Right ventricle myocardium inferior (tissue), 1 donor: ENCODE measurements around the gene CRK. TPM values are rescaled to one million over a fixed set of nuclear protein-coding genes. Genes with fewer than 3 reads are reported as not detected.
"Not testable (repeated sequence)": the region's sequence is repeated elsewhere in the genome, so short reads cannot be mapped to it uniquely, and the experiment has no call there.

Experiments used
- ATAC-seq: fragments of 200-7000 bp; cut with Tn5 transposase; one replicate; pipeline ENCODE4 v1.9.1; 2020; ENCODE audit warnings: mild to moderate bottlenecking, moderate library complexity
- DNase-seq: peaks from one replicate; pipeline ENCODE4 v3.0.0; 2021; ENCODE audit errors: missing footprints
- intact Hi-C: fragments of 100-400 bp; cut with DNase I; formaldehyde crosslinking; loops from one replicate; pipeline ENCODE4 v1.11.0; 2022
- total RNA-seq: library from RNA; stranded (reverse); fragmentation: NEBNext Ultra II Directional; extraction: Animal tissue kit (Norgen Biotek cat#: 25700); gene quantifications from one replicate; pipeline ENCODE4 v1.2.1, GENCODE V29; 2021
- donor health status: DM: no; HTN: yes; CAD: no; lungs with severe emphysema.

CRK gene
- total RNA-seq, 1 donor from 2014 or later = 43.9 TPM

DNA sequence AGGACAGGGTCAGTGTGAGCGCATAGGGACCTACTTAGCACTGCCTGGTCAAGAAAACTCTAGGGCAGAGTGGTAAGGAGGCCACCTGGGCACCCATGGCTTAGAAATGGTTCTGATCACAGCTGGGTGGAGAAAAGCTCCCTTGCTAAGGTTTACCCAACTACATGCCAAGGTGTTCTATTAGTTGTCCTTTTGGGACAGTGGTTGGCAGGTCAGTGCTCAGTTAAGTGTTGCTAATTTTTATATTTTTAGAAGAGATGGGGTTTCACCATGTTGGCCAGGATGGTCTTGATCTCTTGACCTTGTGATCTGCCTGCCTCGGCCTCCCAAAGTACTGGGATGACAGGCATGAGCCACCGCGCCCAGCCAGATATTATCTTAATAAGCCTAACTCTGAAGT lies 10.3 kb downstream of the CRK start:
- intact Hi-C loops, ATAC-seq: not testable (repeated sequence)

DNA sequence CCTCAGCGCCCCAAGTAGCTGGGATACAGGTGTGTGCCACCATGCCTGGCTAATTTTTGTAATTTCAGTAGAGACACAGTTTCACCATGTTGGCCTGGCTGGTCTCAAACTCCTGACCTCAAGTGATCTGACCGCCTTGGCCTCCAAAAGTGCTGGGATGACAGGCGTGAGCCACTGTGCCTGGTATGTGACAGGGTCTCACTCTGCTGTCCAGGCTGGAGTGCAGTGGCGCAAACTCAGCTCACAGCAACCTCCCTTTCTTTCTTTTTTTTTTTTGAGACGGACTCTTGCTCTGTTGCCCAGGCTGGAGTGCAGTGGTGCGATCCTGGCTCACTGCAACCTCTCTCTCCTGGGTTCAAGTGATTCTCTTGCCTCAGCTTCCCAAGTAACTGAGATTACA lies 13.3 kb downstream of the CRK start:
- intact Hi-C loops, DNase-seq, ATAC-seq: not testable (repeated sequence)

More for the DNA sequence above, 10.3 kb downstream of the CRK start:
- not testable (repeated sequence) for DNase-seq

DNA sequence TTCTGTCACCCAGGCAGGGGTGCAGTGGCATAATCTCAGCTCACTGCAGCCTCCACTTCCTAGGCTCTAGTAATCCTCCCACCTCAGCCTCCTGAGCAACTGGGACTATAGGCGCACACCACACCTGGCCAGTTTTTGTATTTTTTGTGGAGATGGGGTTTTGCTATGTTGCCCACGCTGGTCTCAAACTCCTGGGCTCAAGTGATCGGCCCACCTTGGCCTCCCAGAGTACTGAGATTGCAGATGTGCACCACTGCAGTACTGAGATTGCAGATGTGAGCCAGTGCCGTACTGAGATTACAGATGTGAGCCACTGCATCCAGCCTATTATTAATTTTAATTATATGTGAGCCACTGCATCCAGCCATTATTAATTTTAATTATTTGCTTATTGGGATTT lies 13.8 kb downstream of the CRK start:
- DNase-seq (no peak), ATAC-seq (no peak)
- intact Hi-C loops = no loop called here

DNA sequence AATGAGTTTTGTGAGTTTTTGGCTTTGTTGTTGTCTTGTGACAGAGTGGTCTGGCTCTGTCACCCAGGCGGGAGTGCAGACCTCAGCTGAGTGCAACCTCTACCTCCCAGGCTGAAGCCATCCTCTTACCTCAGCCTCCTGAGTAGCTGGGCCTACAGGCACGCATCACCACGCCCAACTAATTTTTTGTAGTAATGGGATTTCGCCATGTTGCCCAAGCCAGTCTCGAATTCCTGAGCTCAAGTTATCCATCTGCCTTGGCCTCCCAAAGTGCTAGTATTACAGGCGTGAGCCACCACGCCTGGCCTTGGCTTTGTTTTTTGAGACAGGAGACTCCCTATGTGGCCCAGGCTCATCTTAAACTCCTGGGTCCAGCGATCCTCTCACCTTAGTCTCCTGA lies 15.1 kb downstream of the CRK start:
- intact Hi-C loops = no loop called here
- ATAC-seq = no peak
- no peak for DNase-seq

DNA sequence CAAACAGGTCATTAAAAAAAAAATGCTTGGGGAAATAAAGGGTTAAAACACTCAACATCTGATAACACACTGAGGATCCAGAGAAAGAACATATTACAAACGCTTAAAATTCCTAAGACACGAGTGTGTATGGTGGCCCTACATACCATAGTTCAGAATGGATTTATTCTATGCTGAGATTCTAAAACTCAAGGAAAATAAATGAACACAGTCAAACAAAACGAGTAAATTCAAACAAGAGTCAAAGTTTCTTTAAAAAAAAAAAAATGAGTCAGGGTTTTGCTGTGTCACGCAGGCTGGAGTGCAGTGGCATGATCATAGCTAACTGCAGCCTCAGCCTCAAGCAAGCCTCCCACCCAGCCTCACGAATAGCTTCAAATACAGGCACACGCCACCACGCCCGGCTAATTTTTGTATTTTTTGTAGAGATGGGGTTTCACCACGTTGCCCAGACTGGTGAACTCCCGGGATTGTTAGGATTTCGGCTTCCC lies 17.4 kb downstream of the CRK start:
- ATAC-seq (no peak), DNase-seq (no peak)
- intact Hi-C loops = no loop called here

DNA sequence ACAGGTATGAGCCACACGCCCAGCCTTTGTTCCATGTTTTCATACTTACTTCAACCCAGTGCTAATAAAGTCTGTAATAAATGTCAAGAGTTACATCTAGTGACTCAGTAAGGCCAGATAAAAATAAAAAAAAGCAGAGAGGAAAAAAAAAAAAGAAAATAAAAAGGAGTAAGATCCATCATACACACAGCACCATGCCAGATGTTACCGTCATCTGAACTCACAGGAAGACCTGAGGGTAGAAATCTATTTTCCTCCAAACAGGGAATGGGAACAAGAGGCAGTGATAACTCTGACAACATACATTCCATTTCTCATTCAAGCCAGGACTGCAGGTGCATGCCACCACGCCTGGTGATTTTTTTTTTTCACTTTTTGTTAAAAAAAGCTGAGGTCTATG lies 20.7 kb downstream of the CRK start:
- DNase-seq (no peak), ATAC-seq (no peak)
- intact Hi-C loops = no loop called here

DNA sequence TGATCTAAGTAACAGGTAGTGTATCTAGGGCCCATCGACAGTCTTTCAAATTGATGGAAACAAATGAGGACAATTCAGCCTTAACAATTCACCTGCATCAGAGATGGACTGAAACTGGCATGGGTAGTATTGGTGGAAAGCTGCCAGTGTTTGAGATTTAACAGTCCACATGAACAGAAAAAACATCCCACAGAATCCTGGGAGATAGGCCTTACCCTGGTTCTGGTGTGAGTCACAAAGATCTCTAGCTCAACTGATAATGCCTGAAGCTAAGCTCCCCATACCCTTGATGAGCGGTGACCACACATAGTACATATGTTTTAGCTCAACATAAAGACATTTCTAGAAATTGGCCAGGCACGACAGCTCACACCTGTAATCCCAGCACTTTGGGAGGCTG lies 21.9 kb downstream of the CRK start:
- intact Hi-C loops = no loop called here

DNA sequence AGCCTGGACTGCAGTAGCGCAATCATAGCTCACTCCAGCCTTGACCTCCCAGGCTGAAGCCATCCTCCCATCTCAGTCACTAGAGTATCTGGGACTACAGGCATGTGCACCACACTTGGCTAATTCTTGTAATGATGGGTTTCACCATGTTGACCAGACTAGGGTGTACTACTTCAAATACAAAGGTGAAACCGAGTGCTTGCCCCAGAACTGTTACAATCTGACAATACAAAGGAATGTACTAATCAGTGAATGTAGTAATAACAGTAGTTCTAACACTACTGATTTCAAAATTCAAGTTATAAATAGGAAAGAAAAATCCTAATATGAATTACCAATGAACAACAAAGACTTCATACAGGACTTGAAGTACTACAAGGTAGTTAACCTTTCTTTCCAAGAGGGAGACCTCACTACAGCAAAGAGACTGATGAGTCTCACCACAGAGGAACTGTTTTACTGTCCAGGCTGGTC lies 24.4 kb downstream of the CRK start:
- intact Hi-C loops = no loop called here

More for the DNA sequence above, 21.9 kb downstream of the CRK start:
- no peak for ATAC-seq
- DNase-seq = no peak

DNA sequence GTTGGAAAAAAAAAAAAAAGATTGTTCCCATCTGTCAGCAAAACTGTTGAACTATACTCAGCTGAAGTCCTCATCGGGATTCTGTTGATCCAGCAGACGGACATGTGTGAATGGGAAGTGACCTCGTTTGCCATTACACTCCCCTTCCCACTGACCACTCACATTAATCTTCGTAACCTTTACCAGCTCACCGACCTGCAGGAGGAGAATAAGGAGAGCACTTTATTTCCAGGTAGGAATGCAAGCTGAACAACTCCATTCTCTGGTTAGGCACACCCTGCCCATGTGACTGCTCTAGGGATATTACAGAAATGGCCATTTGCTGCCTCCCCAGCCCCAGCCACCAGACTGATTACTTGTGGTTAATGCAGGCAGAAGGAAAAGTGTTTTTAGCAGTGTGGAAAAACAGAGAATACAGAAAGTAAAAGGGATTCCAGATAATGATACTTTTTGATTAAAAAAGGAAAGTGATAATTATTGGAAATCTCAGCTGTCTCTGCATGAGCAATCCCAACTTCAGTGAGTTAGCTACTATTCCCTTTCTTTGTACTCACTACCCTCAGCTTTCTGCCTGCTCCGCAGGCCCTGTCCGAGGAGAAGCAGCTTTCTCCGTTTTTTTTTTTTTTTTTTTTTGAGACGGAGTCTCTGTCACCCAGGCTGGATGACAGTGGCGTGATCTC lies 32.4 kb downstream of the CRK start:
- DNase-seq = no peak
- ATAC-seq = peak; percentile 44
- intact Hi-C loops = no loop called here

More for the DNA sequence above, 24.4 kb downstream of the CRK start:
- ATAC-seq (no peak), DNase-seq (no peak)

DNA sequence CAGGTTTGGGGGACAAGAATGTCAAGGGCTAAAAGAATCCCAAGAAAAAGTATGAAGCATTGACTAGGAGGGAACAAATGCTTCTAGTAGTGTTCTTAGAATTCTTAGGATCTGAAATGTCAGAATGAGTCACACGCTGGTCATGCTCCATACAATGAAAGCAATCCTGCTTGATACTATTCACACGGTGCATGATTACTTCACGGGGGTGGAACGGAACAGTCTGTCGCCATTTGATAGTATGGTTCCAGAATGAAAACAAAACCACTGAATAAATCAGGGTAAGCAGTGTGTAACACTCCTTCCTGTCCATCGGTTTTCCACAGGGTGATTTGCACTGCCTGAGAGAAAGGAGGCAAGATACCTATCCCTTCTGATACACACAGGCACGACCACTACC lies 33.1 kb downstream of the CRK start:
- DNase-seq (no peak), ATAC-seq (peak; percentile 62)
- intact Hi-C loops = no loop called here

DNA sequence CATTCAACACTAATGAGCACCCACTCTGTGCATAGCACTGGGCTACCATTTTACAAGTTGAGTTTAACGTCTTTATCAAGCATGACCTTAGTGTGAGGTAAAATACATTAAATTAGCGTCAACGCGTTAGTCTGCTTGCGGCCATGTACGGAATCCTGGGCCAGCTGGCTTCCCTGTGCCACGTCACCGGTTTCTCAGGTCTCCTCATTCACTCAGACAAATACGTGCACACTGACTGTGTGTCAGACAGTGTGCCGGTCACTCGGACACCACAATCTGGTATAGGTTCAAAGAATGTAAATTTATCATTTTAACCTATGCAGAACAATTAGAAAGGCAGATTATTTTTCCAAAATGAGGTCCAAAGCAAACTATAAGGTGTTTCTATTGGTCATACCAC lies 34.6 kb downstream of the CRK start:
- ATAC-seq = no peak
- no peak for DNase-seq
- intact Hi-C loops = no loop called here

DNA sequence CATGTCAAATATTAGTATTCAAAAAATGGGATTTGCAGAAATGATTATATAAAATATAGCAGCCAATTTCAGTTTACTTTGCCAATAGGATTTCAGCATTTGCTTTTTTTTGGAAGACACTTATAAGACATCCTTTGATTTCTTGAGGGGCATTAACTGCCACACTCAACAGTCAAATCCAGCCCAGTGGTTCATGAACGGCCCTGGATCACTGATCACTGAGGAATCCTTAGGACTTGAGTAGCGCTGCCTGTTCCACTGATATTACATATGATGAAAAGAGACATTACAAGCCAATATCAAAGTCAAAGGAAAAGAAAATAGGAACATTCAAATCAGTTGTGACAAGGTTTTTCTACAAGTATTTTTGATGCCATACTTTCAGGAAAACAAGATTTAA lies 35.1 kb downstream of the CRK start:
- intact Hi-C loops = no loop called here
- no peak for ATAC-seq
- DNase-seq = no peak

DNA sequence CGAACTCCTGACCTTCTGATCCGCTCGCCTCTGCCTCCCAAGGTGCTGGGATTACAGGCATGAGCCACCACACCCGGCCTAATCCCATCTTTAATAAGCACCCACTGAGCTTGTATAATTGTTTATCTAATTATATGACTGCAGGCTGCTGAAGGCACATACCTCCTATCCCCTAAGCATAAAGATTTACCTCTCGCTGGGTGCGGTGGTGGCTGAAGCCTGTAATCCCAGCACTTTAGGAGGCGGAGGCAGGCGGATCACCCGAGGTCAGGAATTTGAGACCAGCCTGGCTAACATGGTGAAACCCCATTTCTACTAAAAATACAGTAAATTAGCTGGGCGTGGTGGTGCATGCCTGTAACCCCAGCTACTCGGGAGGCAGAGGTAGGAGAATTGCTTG lies 35.9 kb downstream of the CRK start:
- ATAC-seq = no peak
- intact Hi-C loops = no loop called here
- no peak for DNase-seq

DNA sequence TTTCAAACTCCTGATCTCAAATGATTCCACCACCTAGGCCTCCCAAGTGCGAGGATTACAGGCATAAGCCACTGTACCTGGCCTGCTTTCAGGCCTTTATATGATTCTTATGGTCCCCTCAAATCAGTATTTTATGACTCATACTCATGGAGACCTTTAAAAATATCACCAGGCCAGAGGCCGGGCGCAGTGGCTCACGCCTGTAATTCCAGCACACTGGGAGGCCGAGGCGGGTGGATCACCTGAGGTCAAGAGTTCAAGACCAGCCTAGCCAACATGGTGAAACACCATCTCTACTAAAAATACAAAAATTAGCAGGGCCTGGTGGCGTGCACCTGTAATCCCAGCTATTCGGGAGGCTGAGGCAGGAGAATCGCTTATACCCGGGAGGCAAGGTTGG lies 37.6 kb downstream of the CRK start:
- ATAC-seq, intact Hi-C loops, DNase-seq: not testable (repeated sequence)

DNA sequence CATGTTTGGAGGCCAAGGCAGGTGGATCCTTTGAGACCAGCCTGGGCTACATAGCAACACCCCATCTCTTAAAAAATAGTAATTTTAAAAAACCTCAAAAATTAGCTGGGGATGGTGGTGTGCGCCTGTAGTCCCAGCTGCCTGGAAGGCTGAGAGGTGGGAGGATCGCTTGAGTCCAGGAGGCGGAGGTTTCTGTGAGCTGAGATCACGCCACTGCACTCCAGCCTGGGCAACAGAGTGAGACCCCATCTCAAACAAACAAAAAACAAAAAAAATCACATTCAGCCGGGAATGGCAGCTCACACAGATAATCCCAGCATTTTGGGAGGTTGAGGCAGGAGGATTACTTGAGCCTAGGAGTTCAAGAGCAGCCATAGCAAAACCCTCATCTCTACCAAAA lies 39.6 kb downstream of the CRK start:
- DNase-seq = no peak
- no peak for ATAC-seq
- intact Hi-C loops = no loop called here

DNA sequence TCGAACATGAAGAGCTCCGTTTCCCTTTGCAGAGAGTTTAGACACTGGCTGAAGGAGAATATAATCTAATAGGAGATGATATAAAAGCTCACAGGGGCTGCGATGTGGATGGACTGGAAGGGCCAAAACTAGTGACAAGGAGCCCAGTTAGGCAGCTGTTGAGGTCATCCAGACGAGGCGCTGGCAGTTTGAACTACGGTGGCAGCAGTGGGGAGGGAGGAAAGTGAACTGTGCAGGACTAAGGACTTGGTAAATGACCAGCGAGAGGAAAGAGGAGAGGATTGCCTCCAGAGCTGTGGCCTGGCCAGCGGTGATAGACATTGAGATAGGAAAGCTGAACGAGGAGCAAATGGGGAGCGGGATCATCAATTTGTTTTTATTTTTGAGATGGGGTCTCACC lies 41.4 kb downstream of the CRK start:
- no peak for DNase-seq
- intact Hi-C loops = loop anchor here (5.0 kb wide), 1 partner anchor 38 kb away; no protein-coding TSS in a partner anchor
- no peak for ATAC-seq

DNA sequence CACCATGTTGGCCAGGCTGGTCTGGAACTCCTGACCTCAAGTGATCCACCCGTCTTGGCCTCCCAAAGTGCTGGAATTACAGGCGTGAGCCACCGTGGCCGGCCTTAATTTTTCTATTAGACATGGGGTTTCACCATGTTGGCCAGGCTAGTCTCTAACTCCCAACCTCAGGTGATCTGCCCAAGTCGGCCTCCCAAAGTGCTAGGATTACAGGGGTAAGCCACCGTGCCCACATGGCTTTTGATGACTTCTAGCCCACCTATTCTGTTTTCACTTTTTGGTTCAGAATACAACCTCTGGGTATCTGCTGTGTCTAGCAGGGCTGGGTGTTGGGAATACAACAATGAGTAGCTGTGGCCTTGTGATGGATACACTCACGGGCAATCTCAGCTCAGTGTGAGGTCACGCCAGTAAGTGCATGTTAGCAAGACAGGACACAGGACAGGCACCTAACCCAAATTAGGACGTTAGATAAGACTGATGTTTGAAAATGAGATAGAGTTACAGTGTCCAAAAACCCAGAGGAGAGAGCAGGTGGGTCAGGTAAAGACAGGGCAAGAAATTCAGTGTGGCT lies 41.9 kb downstream of the CRK start:
- DNase-seq (peak; percentile 25), ATAC-seq (peak; percentile 44)
- intact Hi-C loops = loop anchor here (5.0 kb wide), 1 partner anchor 38 kb away; no protein-coding TSS in a partner anchor

DNA sequence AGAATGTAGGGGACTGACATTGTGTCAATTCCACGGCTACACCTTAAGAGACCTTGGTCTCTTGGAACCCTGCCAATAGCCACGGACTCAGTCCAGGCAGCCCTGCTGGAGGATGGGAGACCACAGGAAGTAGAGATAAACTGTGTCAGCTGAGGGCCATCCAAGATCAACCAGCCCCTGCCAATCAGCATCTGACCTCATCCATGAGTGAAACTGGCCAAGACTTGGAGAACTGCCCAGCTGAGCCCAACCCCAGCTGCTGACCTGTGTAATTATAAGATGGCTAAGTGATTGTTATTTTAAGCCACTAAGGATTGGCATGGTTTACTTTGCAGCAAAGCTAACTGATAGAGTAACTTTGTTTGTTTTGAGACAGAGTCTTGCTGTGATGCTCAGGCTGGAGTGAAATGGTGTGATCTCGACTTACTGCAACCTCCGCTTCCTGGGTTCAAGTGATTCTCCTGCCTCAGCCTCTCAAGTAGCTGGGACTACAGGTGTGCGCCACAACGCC lies 42.7 kb downstream of the CRK start:
- ATAC-seq = peak; percentile 89
- peak; percentile 83 for DNase-seq
- intact Hi-C loops = loop anchor here (5.0 kb wide), 1 partner anchor 39 kb away; no protein-coding TSS in a partner anchor

DNA sequence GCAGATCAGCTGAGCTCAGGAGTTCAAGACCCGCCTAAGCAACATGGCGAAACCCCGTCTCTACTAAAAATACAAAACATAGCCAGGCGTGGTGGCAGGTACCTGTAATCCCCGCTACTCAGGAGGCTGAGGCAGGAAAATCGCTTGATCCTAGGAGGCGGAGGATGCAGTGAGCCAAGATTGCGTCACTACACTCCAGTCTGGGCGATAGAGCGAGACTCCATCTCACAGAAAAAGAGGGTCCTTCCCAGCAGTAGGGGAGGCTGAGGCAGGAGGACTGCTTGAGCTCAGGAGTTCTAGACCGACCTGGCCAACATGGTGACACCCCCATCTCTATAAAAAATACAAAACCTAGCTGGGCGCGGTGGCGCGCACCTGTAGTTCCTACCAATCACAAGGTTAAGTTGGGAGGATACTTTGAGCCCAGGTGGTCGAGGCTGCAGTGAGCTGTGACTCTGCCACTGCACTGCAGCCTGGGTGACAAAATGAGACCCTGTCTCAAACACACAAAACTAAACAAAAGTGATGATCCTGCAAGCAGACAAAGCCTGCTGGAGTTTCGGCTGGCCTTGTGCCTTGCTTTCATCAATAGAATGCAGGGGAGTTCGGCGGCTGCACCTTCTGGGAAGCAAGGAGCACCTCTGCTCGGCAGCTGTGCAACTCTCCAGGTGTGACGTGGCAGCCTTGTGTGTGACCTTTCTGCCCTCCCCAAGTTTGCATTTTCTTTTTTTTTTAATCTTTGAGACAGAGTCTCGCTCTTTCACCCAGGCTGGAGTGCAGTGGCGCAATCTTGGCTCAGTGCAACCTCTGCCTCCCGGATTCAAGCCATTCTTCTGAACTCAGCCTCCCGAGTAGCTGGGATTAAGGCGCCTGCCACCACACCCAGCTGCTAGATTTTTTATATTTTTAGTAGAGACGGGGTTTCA lies 43.6 kb downstream of the CRK start:
- ATAC-seq (no peak), DNase-seq (peak; percentile 66)
- intact Hi-C loops = loop anchor here (5.0 kb wide), 1 partner anchor 40 kb away; no protein-coding TSS in a partner anchor
